Glutamatergic neuron (in vitro differentiated cells): ENCODE measurements around the gene COBL. TPM values are rescaled to one million over a fixed set of nuclear protein-coding genes. Genes with fewer than 3 reads are reported as not detected.

Experiments
- DNase-seq: peaks from one replicate; pipeline ENCODE4 v3.0.0; 2022
- H3K27ac Mint-ChIP-seq: one replicate; pipeline ENCODE4 v1.8.0; 2020; ENCODE audit warnings: mild to moderate bottlenecking, mixed read lengths, inconsistent platforms; ENCODE audit not compliant: unreplicated experiment
- H3K27me3 Mint-ChIP-seq: one replicate; pipeline ENCODE4 v1.8.0; 2020; ENCODE audit warnings: mild to moderate bottlenecking, moderate library complexity, mixed read lengths, inconsistent platforms; ENCODE audit not compliant: unreplicated experiment
- H3K36me3 Mint-ChIP-seq: one replicate; pipeline ENCODE4 v1.8.0; 2020; ENCODE audit warnings: mild to moderate bottlenecking, mixed read lengths, inconsistent platforms; ENCODE audit not compliant: unreplicated experiment
- H3K4me1 Mint-ChIP-seq: one replicate; pipeline ENCODE4 v1.8.0; 2020; ENCODE audit warnings: mild to moderate bottlenecking, low read depth, mixed read lengths, inconsistent platforms; ENCODE audit not compliant: unreplicated experiment
- H3K4me3 Mint-ChIP-seq: one replicate; pipeline ENCODE4 v1.8.0; 2020; ENCODE audit warnings: mild to moderate bottlenecking, mixed read lengths, inconsistent platforms; ENCODE audit not compliant: unreplicated experiment
- H3K9me3 Mint-ChIP-seq: one replicate; pipeline ENCODE4 v1.8.0; 2020; ENCODE audit warnings: mild to moderate bottlenecking, moderate library complexity, mixed read lengths, inconsistent platforms; ENCODE audit not compliant: unreplicated experiment
- CTCF ChIP-seq: fragments of 200-600 bp; sonication (generic); IDR thresholded peaks from one replicate; pipeline ENCODE4 v1.5.0; 2021; ENCODE audit not compliant: partially characterized antibody, unreplicated experiment
- total RNA-seq: library from RNA; stranded (reverse); fragmentation: NEBNext Ultra II Directional; extraction: Animal tissue kit (Norgen Biotek cat#: 25700); gene quantifications from one replicate; pipeline ENCODE4 v1.2.1, GENCODE V29; 2021; ENCODE audit not compliant: unreplicated experiment

Gene COBL
- total RNA-seq, 1 donor from 2014 or later = 3.3 TPM

GRCh38 chr7:51103718-51104117 is 212.9 kb downstream of the COBL start:
- DNase-seq = no peak
- TF ChIP-seq CTCF = no peak
- H3K27me3 Mint-ChIP-seq = peaks cover 4% of the 10 kb centered on the region
- no peak overlapping the region for H3K4me3 Mint-ChIP-seq
- no peaks in the 10 kb centered on the region for H3K9me3 Mint-ChIP-seq
- no peaks in the 10 kb centered on the region for H3K36me3 Mint-ChIP-seq
- H3K4me1 Mint-ChIP-seq = no peaks in the 10 kb centered on the region
- no peak overlapping the region for H3K27ac Mint-ChIP-seq

GRCh38 chr7:51102828-51103227 is 213.8 kb downstream of the COBL start:
- no peaks in the 10 kb centered on the region for H3K4me1 Mint-ChIP-seq
- H3K27ac Mint-ChIP-seq = no peak overlapping the region
- H3K36me3 Mint-ChIP-seq = peaks cover 5% of the 10 kb centered on the region
- no peak for DNase-seq
- no peaks in the 10 kb centered on the region for H3K27me3 Mint-ChIP-seq
- no peak for TF ChIP-seq CTCF
- H3K4me3 Mint-ChIP-seq = no peak overlapping the region
- H3K9me3 Mint-ChIP-seq = no peaks in the 10 kb centered on the region

GRCh38 chr7:51101111-51101757 is 215.4 kb downstream of the COBL start:
- Mint-ChIP-seq H3K36me3 (peaks cover 5% of the 10 kb centered on the region), H3K27ac (no peak overlapping the region), H3K4me3 (no peak overlapping the region), H3K9me3 (peaks cover 5% of the 10 kb centered on the region), H3K27me3 (no peaks in the 10 kb centered on the region), H3K4me1 (no peaks in the 10 kb centered on the region)
- no peak for TF ChIP-seq CTCF
- no peak for DNase-seq

GRCh38 chr7:51090411-51090810 is 226.2 kb downstream of the COBL start:
- Mint-ChIP-seq H3K27ac (no peak overlapping the region), H3K4me3 (no peak overlapping the region), H3K36me3 (peaks cover 11% of the 10 kb centered on the region), H3K9me3 (peaks cover 9% of the 10 kb centered on the region), H3K4me1 (no peaks in the 10 kb centered on the region), H3K27me3 (peaks cover 4% of the 10 kb centered on the region)
- TF ChIP-seq CTCF = no peak
- no peak for DNase-seq

GRCh38 chr7:51085034-51085692 is 231.4 kb downstream of the COBL start:
- no peak for TF ChIP-seq CTCF
- no peak for DNase-seq
- Mint-ChIP-seq H3K4me3 (no peak overlapping the region), H3K27me3 (peaks cover 2% of the 10 kb centered on the region), H3K27ac (no peak overlapping the region), H3K36me3 (no peaks in the 10 kb centered on the region), H3K4me1 (peaks cover 6% of the 10 kb centered on the region), H3K9me3 (no peaks in the 10 kb centered on the region)
